H54 (cell line): ENCODE results near the gene NR0B1.

Experiments used
- DNase-seq: peaks from one replicate; pipeline ENCODE4 v3.0.0; 2011; ENCODE audit warnings: low spot score, mixed read lengths; ENCODE audit not compliant: insufficient read length
- FAIRE-seq: peaks from 3 replicates; lab custom pipeline; 2011; peaks lifted over from hg19 to GRCh38; lab: Jason Lieb, UNC
- POLR2A ChIP-seq: IDR thresholded peaks from 2 replicates; pipeline ENCODE4 v1.6.1; 2011; ENCODE audit warnings: low read depth, mild to moderate bottlenecking, low read length

Gene NR0B1

GRCh38 chrX:30309139-30309571 lies at the start of gene NR0B1:
TSS of gene NR0B1 (minus strand) at chrX:30309390. CDS start at chrX:30309363, 27 bp downstream.
- DNase-seq = no peak
- no peak for FAIRE-seq
- no peak for TF ChIP-seq POLR2A

GRCh38 chrX:30349946-30350345 lies 40.8 kb upstream of the NR0B1 start:
- DNase-seq = no peak
- FAIRE-seq = no peak
- TF ChIP-seq POLR2A = no peak

- no peak for DNase-seq
- no peak for FAIRE-seq
- no peak for TF ChIP-seq POLR2A
These were observed 34.0 kb upstream of the NR0B1 start for GRCh38 chrX:30343206-30343605.

- FAIRE-seq = no peak
- DNase-seq = no peak
- TF ChIP-seq POLR2A = no peak
These were observed 31.6 kb upstream of the NR0B1 start for GRCh38 chrX:30340753-30341152.

- FAIRE-seq = no peak
- no peak for TF ChIP-seq POLR2A
- no peak for DNase-seq
These were observed 18.6 kb upstream of the NR0B1 start for GRCh38 chrX:30327762-30328161.

GRCh38 chrX:30317308-30317707 lies 8.1 kb upstream of the NR0B1 start:
- TF ChIP-seq POLR2A = no peak
- DNase-seq = no peak
- FAIRE-seq = no peak

- DNase-seq = no peak
- TF ChIP-seq POLR2A = no peak
- FAIRE-seq = no peak
These were observed 4.1 kb upstream of the NR0B1 start for GRCh38 chrX:30313322-30313721.

- no peak for FAIRE-seq
- no peak for DNase-seq
These were observed 3.7 kb upstream of the NR0B1 start for GRCh38 chrX:30312858-30313257.

GRCh38 chrX:30310429-30311206 lies 1.4 kb upstream of the NR0B1 start:
- FAIRE-seq (no peak), DNase-seq (no peak)
- no peak for TF ChIP-seq POLR2A

More at GRCh38 chrX:30312858-30313257, 3.7 kb upstream of the NR0B1 start:
- no peak for TF ChIP-seq POLR2A

GRCh38 chrX:30308263-30309138 lies 689 bp downstream of the NR0B1 start:
- DNase-seq (no peak), FAIRE-seq (no peak)
- TF ChIP-seq POLR2A = no peak

GRCh38 chrX:30307466-30307865 lies 1.7 kb downstream of the NR0B1 start:
- no peak for TF ChIP-seq POLR2A
- FAIRE-seq (no peak), DNase-seq (no peak)

GRCh38 chrX:30304866-30305265 lies 4.3 kb downstream of the NR0B1 start:
- TF ChIP-seq POLR2A = no peak
- FAIRE-seq = no peak
- no peak for DNase-seq

GRCh38 chrX:30302956-30303355 lies 6.2 kb downstream of the NR0B1 start:
- no peak for FAIRE-seq
- no peak for DNase-seq
- no peak for TF ChIP-seq POLR2A

GRCh38 chrX:30301963-30302362 lies 7.2 kb downstream of the NR0B1 start:
- no peak for FAIRE-seq
- no peak for DNase-seq

More at GRCh38 chrX:30301963-30302362, 7.2 kb downstream of the NR0B1 start:
- TF ChIP-seq POLR2A = no peak
